Kidney tubule cell (primary cell): Measurements from ENCODE around the gene SSBP4.

ENCODE experiments used
- DNase-seq: peaks from one replicate; pipeline ENCODE4 v3.0.0-alpha.2; 2018; ENCODE audit warnings: low spot score

Gene SSBP4

GRCh38 chr19:18419195-18419698 lies at the start of gene SSBP4:
Gene SSBP4 (plus strand): TSS chr19:18419398. CDS start chr19:18419649, 251 bp downstream.
- peak; percentile 87 for DNase-seq

- DNase-seq, result no peak
Measured at GRCh38 chr19:18373407-18373891, 45.7 kb upstream of the SSBP4 start.

- DNase-seq, result peak; percentile 99
Measured at GRCh38 chr19:18373892-18374629, 45.1 kb upstream of the SSBP4 start.

- DNase-seq, result no peak
Measured at GRCh38 chr19:18377026-18377425, 42.2 kb upstream of the SSBP4 start.

GRCh38 chr19:18379803-18380747 lies 39.1 kb upstream of the SSBP4 start:
- peak; percentile 96 for DNase-seq

- no peak for DNase-seq
Measured at GRCh38 chr19:18380843-18381242, 38.4 kb upstream of the SSBP4 start.

- peak; percentile 80 for DNase-seq
Measured at GRCh38 chr19:18383622-18384021, 35.6 kb upstream of the SSBP4 start.

- no peak for DNase-seq
Measured at GRCh38 chr19:18384775-18385174, 34.4 kb upstream of the SSBP4 start.

GRCh38 chr19:18385359-18385674 lies 33.9 kb upstream of the SSBP4 start:
- DNase-seq, result no peak

GRCh38 chr19:18385675-18386542 lies 33.3 kb upstream of the SSBP4 start, which contains the start of gene GDF15:
Gene GDF15 (plus strand): TSS chr19:18386158. CDS start chr19:18386190, 32 bp downstream.
- DNase-seq, result peak; percentile 85

GRCh38 chr19:18386543-18387271 lies 32.5 kb upstream of the SSBP4 start:
- DNase-seq, result no peak

- DNase-seq, result peak; percentile 86
Measured at GRCh38 chr19:18388100-18388959, 30.9 kb upstream of the SSBP4 start.

- no peak for DNase-seq
Measured at GRCh38 chr19:18388960-18389725, 30.1 kb upstream of the SSBP4 start.

- no peak for DNase-seq
Measured at GRCh38 chr19:18389726-18390064, 29.5 kb upstream of the SSBP4 start.

GRCh38 chr19:18390065-18390907 lies 28.9 kb upstream of the SSBP4 start:
- no peak for DNase-seq

GRCh38 chr19:18391509-18392075 lies 27.6 kb upstream of the SSBP4 start:
- no peak for DNase-seq

GRCh38 chr19:18392417-18392816 lies 26.8 kb upstream of the SSBP4 start:
- DNase-seq, result no peak

- DNase-seq, result no peak
Measured at GRCh38 chr19:18392926-18393325, 26.3 kb upstream of the SSBP4 start.
